22Rv1 (cell line): ENCODE measurements around the gene EPHA6.
A peak's percentile ranks its signal among the peaks of the same experiment; 100 is the strongest.

Source experiments
- H3K27ac ChIP-seq: fragments of 450-650 bp; 2 replicates; pipeline ENCODE4 v1.5.1; 2017
- CTCF ChIP-seq: fragments of 450-650 bp; IDR thresholded peaks from 2 replicates; pipeline ENCODE4 v1.5.1; 2017; ENCODE audit warnings: mild to moderate bottlenecking
- ZFX ChIP-seq: fragments of 450-650 bp; IDR thresholded peaks from 2 replicates; pipeline ENCODE4 v1.6.1; 2017; ENCODE audit warnings: antibody characterized with exemption, borderline replicate concordance

Gene EPHA6

GRCh38 chr3:97720417-97720816 is 906.0 kb downstream of the EPHA6 start:
- TF ChIP-seq CTCF (no peak), ZFX (no peak)
- H3K27ac ChIP-seq: no peak overlapping the region

GRCh38 chr3:97721446-97721845 is 907.1 kb downstream of the EPHA6 start:
- TF ChIP-seq ZFX (no peak), CTCF (no peak)
- no peak overlapping the region for H3K27ac ChIP-seq

GRCh38 chr3:97736928-97737327 is 922.5 kb downstream of the EPHA6 start:
- TF ChIP-seq CTCF: no peak
- TF ChIP-seq ZFX: no peak
- no peak overlapping the region for H3K27ac ChIP-seq

GRCh38 chr3:97738761-97739160 is 924.4 kb downstream of the EPHA6 start:
- TF ChIP-seq ZFX (no peak), CTCF (no peak)
- no peak overlapping the region for H3K27ac ChIP-seq

GRCh38 chr3:97742036-97742435 is 927.6 kb downstream of the EPHA6 start:
- TF ChIP-seq CTCF: no peak
- no peak for TF ChIP-seq ZFX

GRCh38 chr3:97744289-97744688 is 929.9 kb downstream of the EPHA6 start:
- no peak overlapping the region for H3K27ac ChIP-seq
- no peak for TF ChIP-seq ZFX
- no peak for TF ChIP-seq CTCF

More at GRCh38 chr3:97742036-97742435, 927.6 kb downstream of the EPHA6 start:
- H3K27ac ChIP-seq: no peak overlapping the region

DNA sequence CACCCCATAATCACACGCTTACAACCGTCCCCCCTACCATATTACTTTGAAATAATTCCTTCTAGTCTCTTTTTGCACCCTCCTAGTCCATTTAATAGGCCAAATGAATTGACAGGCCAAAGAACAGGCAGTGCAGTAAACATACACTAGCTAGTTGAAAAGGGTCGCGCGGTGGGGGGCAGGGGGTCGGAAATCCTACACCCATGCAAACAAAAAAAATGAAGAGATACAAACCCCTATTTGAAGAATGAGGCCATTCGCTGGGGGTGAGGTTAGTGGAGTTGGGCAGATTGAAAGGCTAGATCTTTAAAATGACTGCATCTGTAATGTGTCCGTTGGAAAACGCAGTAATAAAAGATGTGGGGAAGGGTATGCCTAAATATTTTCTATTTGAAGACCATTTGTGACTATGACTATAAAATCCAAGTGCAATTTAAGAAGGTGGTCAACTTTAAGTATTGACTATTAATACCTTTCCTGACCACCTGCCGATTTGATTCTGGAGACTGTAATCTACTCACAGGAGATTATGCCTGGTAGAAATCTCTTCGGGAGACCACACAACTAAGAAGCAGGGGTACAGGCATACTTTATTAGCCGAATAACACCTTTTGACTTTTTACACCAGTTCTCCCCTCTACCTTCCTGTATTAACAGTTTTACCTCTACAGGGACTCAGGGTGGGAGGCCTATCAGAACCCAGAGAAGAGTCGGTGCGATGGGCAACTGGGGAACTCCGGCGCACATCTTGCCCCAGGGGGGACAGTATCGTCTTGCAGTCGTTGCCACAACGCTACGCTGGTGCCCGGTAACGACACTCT is 949.4 kb downstream of the EPHA6 start:
- peak overlapping the region; percentile 85 for H3K27ac ChIP-seq
- TF ChIP-seq CTCF (no peak), ZFX (no peak)
